Measurements from ENCODE around the gene KIAA0825.

GRCh38 chr5:94429566-94429965, 188.8 kb downstream of the KIAA0825 start:
- TF ChIP-seq, protein P1, sequence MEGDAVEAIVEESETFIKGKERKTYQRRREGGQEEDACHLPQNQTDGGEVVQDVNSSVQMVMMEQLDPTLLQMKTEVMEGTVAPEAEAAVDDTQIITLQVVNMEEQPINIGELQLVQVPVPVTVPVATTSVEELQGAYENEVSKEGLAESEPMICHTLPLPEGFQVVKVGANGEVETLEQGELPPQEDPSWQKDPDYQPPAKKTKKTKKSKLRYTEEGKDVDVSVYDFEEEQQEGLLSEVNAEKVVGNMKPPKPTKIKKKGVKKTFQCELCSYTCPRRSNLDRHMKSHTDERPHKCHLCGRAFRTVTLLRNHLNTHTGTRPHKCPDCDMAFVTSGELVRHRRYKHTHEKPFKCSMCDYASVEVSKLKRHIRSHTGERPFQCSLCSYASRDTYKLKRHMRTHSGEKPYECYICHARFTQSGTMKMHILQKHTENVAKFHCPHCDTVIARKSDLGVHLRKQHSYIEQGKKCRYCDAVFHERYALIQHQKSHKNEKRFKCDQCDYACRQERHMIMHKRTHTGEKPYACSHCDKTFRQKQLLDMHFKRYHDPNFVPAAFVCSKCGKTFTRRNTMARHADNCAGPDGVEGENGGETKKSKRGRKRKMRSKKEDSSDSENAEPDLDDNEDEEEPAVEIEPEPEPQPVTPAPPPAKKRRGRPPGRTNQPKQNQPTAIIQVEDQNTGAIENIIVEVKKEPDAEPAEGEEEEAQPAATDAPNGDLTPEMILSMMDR (IDR thresholded peaks at IDR 0.05), result no peak
- TF ChIP-seq POLR2A (IDR thresholded peaks at IDR 0.05), result no peak
